ENCODE data around the gene TIMD4. TPM values are rescaled to one million over a fixed set of nuclear protein-coding genes. Genes with fewer than 3 reads are reported as not detected.

TIMD4 gene
- total and polyA plus RNA-seq, 2 donors (not counting 1 experiment from before 2014, with no cell fraction given) = 0.07 TPM; not detected in 1

- Histone ChIP-seq H3K4me2 (replicated peaks; ENCODE audit: low read depth, low read length, poor library complexity, severe bottlenecking) (no peak overlapping the region), H3K27ac (ENCODE audit: low read length in 2 of 2) (no peak overlapping the region), H3K36me3 (replicated peaks in 1 of 2; ENCODE audit: control extremely low read depth in 1 of 2, control insufficient read depth in 1 of 2, extremely low read depth in 1 of 2, insufficient read depth in 2 of 2, low read length in 1 of 2) (no peaks in the 10 kb centered on the region), H3K4me3 (ENCODE audit: control extremely low read depth in 1 of 5, extremely low read depth in 1 of 5, insufficient read depth in 1 of 5, low read depth in 2 of 5, low read length in 4 of 5) (no peak overlapping the region), H3K9me3 (ENCODE audit: control extremely low read depth in 1 of 3, control insufficient read depth in 2 of 3, insufficient read depth in 1 of 3, low read length in 2 of 3) (no peaks in the 10 kb centered on the region), H3K9ac (ENCODE audit: low read length) (no peak overlapping the region), H3K4me1 (ENCODE audit: control insufficient read depth in 2 of 2, insufficient read depth in 2 of 2, low read length in 2 of 2) (peaks cover 0 to 2% of the 10 kb centered on the region in 2 donors), H4K20me1 (ENCODE audit: control insufficient read depth, insufficient read depth, low read length, poor library complexity, severe bottlenecking) (no peaks in the 10 kb centered on the region), H3K27me3 (replicated peaks in 1 of 4; ENCODE audit: control extremely low read depth in 1 of 4, control insufficient read depth in 3 of 4, insufficient read depth in 4 of 4, low read length in 3 of 4) (no peaks in the 10 kb centered on the region), H3K79me2 (ENCODE audit: control insufficient read depth, insufficient read depth, low read length) (no peaks in the 10 kb centered on the region), H2AFZ (ENCODE audit: insufficient read depth, low read depth, low read length, poor library complexity, severe bottlenecking) (peak overlapping the region; percentile 15)
- CTCF ChIA-PET = no interaction called here
- no peak for TF ChIP-seq EZH2 (IDR thresholded peaks at IDR 0.05; ENCODE audit: borderline replicate concordance, insufficient read depth, low read depth, low read length, poor library complexity, severe bottlenecking)
- no peak for TF ChIP-seq CTCF (IDR thresholded peaks at IDR 0.05)
- no peak overlapping the region for H3K4me3 Mint-ChIP-seq
- H3K27ac Mint-ChIP-seq = no peak overlapping the region
- no peaks in the 10 kb centered on the region for H3K9me3 Mint-ChIP-seq (ENCODE audit: insufficient read depth)
- peaks cover 2% of the 10 kb centered on the region for H3K4me1 Mint-ChIP-seq
- DNase-seq = no peak
- no peaks in the 10 kb centered on the region for H3K27me3 Mint-ChIP-seq
- 98% methylated on average over 4 of the region's 6 CpGs for WGBS (ENCODE audit: insufficient coverage)
- POLR2A ChIA-PET = no interaction called here
- ATAC-seq (ENCODE audit: low read depth) = no peak
- intact Hi-C loops (cut with micrococcal nuclease) = no loop called here
Measured at GRCh38 chr5:156907667-156908066, 55.4 kb downstream of the TIMD4 start.

- Histone ChIP-seq H3K9ac (ENCODE audit: low read length) (no peak overlapping the region), H3K79me2 (ENCODE audit: control insufficient read depth, insufficient read depth, low read length) (no peaks in the 10 kb centered on the region), H3K4me3 (ENCODE audit: control extremely low read depth in 1 of 5, extremely low read depth in 1 of 5, insufficient read depth in 1 of 5, low read depth in 2 of 5, low read length in 4 of 5) (no peak overlapping the region), H3K4me1 (ENCODE audit: control insufficient read depth in 2 of 2, insufficient read depth in 2 of 2, low read length in 2 of 2) (no peaks in the 10 kb centered on the region), H2AFZ (ENCODE audit: insufficient read depth, low read depth, low read length, poor library complexity, severe bottlenecking) (no peak overlapping the region), H3K27ac (ENCODE audit: low read length in 2 of 2) (no peak overlapping the region), H3K9me3 (ENCODE audit: control extremely low read depth in 1 of 3, control insufficient read depth in 2 of 3, insufficient read depth in 1 of 3, low read length in 2 of 3) (no peaks in the 10 kb centered on the region), H3K4me2 (replicated peaks; ENCODE audit: low read depth, low read length, poor library complexity, severe bottlenecking) (no peak overlapping the region), H4K20me1 (ENCODE audit: control insufficient read depth, insufficient read depth, low read length, poor library complexity, severe bottlenecking) (no peaks in the 10 kb centered on the region), H3K36me3 (replicated peaks in 1 of 2; ENCODE audit: control extremely low read depth in 1 of 2, control insufficient read depth in 1 of 2, extremely low read depth in 1 of 2, insufficient read depth in 2 of 2, low read length in 1 of 2) (no peaks in the 10 kb centered on the region), H3K27me3 (replicated peaks in 1 of 4; ENCODE audit: control extremely low read depth in 1 of 4, control insufficient read depth in 3 of 4, insufficient read depth in 4 of 4, low read length in 3 of 4) (no peaks in the 10 kb centered on the region)
- H3K27ac Mint-ChIP-seq = no peak overlapping the region
- no peaks in the 10 kb centered on the region for H3K4me1 Mint-ChIP-seq
- WGBS (ENCODE audit: insufficient coverage) = 96% methylated on average over 3 of the region's 3 CpGs
- no peak overlapping the region for H3K4me3 Mint-ChIP-seq
- CTCF ChIA-PET = no interaction called here
- no peaks in the 10 kb centered on the region for H3K27me3 Mint-ChIP-seq
- DNase-seq (no peak), ATAC-seq (ENCODE audit: low read depth) (no peak)
- intact Hi-C loops (cut with micrococcal nuclease) = no loop called here
- POLR2A ChIA-PET = no interaction called here
- TF ChIP-seq CTCF (IDR thresholded peaks at IDR 0.05) (no peak), EZH2 (IDR thresholded peaks at IDR 0.05; ENCODE audit: borderline replicate concordance, insufficient read depth, low read depth, low read length, poor library complexity, severe bottlenecking) (no peak)
- no peaks in the 10 kb centered on the region for H3K9me3 Mint-ChIP-seq (ENCODE audit: insufficient read depth)
Measured at GRCh38 chr5:156906807-156907206, 56.2 kb downstream of the TIMD4 start.
